Mesothelial cell of epicardium (in vitro differentiated cells): Measurements from ENCODE around the gene HYAL3. TPM values are rescaled to one million over a fixed set of nuclear protein-coding genes. Genes with fewer than 3 reads are reported as not detected.

Source experiments
- DNase-seq, 2 experiments: peaks; one replicate each; pipeline ENCODE4 v3.0.0; 2021; ENCODE audit warnings: low spot score in 2 of 2; ENCODE audit not compliant: unreplicated experiment in 2 of 2
- H3K27ac Mint-ChIP-seq: 2 replicates; pipeline ENCODE4 v1.8.0; 2021; ENCODE audit warnings: mixed read lengths
- H3K27me3 Mint-ChIP-seq: 2 replicates; pipeline ENCODE4 v1.8.0; 2021; ENCODE audit warnings: low read depth, mixed read lengths
- H3K36me3 Mint-ChIP-seq: 2 replicates; pipeline ENCODE4 v1.8.0; 2021; ENCODE audit warnings: mixed read lengths
- H3K4me1 Mint-ChIP-seq: 2 replicates; pipeline ENCODE4 v1.8.0; 2021; ENCODE audit warnings: mixed read lengths
- H3K4me3 Mint-ChIP-seq: 2 replicates; pipeline ENCODE4 v1.8.0; 2021; ENCODE audit warnings: mild to moderate bottlenecking, moderate library complexity, mixed read lengths
- H3K9me3 Mint-ChIP-seq: 2 replicates; pipeline ENCODE4 v1.8.0; 2021; ENCODE audit warnings: mixed read lengths
- total RNA-seq: library from RNA; stranded (reverse); gene quantifications from 3 replicates; pipeline ENCODE4 v1.2.1, GENCODE V29; 2021
- TF ChIP-seq, protein P1 (sequence below): fragments of 200-600 bp; sonication (generic); IDR thresholded peaks from one replicate; pipeline ENCODE4 v1.5.0; 2021; ENCODE audit warnings: antibody characterized with exemption; ENCODE audit not compliant: unreplicated experiment

HYAL3 gene
- total RNA-seq, 1 donor from 2014 or later: 2.9 TPM

DNA sequence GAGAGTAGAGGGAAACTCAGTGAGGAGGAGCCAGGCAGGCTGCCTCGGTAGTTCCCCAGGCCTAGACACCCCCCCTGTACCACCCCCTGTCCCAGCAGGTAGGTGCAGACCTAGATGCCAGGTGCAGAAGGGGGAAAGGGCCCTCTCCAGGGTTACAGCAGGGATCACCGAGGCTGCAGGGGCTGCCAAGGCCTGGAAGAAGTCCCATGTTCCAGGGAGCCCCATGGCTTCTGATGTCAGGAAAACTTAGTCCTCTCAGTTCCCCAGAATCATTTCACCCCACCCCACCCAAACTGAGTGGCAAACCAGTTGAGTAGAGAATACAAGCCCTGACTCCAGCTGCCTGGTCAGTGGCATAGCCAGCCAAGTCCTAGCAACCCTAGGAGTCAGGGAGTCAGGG, 37.7 kb downstream of the HYAL3 start:
- H3K4me3 Mint-ChIP-seq: peak overlapping the region; percentile 64
- no peak for DNase-seq

DNA sequence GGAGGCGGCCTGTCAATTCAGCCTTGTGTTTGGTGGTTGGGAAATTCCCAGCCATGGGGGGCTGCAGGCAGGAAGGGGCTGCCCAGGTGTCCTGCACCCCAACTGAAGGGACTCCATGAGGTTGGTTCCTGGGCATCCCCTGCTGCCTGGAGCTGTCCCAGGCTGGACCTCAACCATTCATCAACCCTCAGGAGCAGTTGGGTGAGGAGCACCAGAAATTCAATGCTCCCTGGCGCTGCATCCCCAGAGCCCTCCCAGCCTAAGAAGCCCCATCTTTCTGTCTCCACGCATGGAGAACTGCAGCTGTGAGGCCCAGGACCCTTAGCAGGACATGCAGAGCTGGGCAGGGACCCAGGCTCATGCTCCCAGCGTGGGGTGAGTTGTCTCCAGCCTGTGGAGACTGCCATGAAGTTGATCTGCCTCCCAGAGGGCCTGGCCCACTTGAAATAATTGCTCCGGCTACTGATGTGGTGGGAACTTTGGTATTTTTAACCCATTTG, 38.2 kb downstream of the HYAL3 start:
- Mint-ChIP-seq H3K27ac (peak overlapping the region; percentile 100), H3K9me3 (no peaks in the 10 kb centered on the region), H3K27me3 (no peaks in the 10 kb centered on the region), H3K4me3 (peak overlapping the region; percentile 64), H3K4me1 (peaks cover 40% of the 10 kb centered on the region), H3K36me3 (peaks cover 11% of the 10 kb centered on the region)
- TF ChIP-seq, protein P1, sequence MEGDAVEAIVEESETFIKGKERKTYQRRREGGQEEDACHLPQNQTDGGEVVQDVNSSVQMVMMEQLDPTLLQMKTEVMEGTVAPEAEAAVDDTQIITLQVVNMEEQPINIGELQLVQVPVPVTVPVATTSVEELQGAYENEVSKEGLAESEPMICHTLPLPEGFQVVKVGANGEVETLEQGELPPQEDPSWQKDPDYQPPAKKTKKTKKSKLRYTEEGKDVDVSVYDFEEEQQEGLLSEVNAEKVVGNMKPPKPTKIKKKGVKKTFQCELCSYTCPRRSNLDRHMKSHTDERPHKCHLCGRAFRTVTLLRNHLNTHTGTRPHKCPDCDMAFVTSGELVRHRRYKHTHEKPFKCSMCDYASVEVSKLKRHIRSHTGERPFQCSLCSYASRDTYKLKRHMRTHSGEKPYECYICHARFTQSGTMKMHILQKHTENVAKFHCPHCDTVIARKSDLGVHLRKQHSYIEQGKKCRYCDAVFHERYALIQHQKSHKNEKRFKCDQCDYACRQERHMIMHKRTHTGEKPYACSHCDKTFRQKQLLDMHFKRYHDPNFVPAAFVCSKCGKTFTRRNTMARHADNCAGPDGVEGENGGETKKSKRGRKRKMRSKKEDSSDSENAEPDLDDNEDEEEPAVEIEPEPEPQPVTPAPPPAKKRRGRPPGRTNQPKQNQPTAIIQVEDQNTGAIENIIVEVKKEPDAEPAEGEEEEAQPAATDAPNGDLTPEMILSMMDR: no peak
- no peak for DNase-seq

More for the DNA sequence above, 37.7 kb downstream of the HYAL3 start:
- peaks cover 45% of the 10 kb centered on the region for H3K4me1 Mint-ChIP-seq
- H3K36me3 Mint-ChIP-seq: peaks cover 10% of the 10 kb centered on the region
- no peaks in the 10 kb centered on the region for H3K9me3 Mint-ChIP-seq
- H3K27ac Mint-ChIP-seq: peak overlapping the region; percentile 100
- TF ChIP-seq, protein P1: no peak
- no peaks in the 10 kb centered on the region for H3K27me3 Mint-ChIP-seq

- DNase-seq: peak; percentile 87 to 96
- H3K4me1 Mint-ChIP-seq: peaks cover 35% of the 10 kb centered on the region
Observed at GRCh38 chr3:50260027-50260941, 38.9 kb downstream of the HYAL3 start.

DNA sequence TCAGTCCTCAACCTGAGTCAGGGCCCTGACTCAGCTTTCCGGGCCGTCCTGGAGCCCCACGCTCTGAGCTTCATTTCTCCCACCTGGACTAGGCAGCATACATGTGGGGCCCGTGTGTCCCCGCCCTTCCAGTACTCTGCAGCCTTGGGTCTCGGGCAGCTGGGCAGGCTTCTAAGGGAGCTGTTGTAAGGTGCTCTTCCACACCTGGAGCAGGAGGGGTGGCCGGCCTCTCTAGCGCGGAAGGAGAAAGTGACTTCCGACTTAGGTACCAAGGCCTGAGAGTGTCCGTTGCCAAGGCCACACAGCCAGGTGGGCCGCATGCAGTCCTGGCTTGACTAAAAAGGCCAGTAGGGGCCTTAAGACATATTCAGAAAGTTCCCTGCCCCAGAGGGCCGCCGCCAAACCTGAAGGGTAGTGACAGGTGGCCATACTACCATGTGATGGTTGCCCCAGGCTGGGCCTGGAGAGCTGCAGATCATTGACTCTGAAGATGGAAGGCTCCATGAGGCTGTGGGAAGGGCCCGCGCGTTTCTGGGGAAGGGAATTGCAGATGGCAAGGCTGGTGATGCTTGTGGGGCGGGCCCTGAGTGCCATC, 39.7 kb downstream of the HYAL3 start:
- Mint-ChIP-seq H3K27me3 (no peaks in the 10 kb centered on the region), H3K4me1 (peaks cover 30% of the 10 kb centered on the region), H3K27ac (peak overlapping the region; percentile 93), H3K36me3 (peaks cover 11% of the 10 kb centered on the region), H3K9me3 (no peaks in the 10 kb centered on the region), H3K4me3 (peak overlapping the region; percentile 63)
- TF ChIP-seq, protein P1: no peak
- DNase-seq: no peak

More at GRCh38 chr3:50260027-50260941, 38.9 kb downstream of the HYAL3 start:
- peak overlapping the region; percentile 100 for H3K27ac Mint-ChIP-seq
- peaks cover 11% of the 10 kb centered on the region for H3K36me3 Mint-ChIP-seq
- no peaks in the 10 kb centered on the region for H3K9me3 Mint-ChIP-seq
- H3K4me3 Mint-ChIP-seq: peak overlapping the region; percentile 64
- H3K27me3 Mint-ChIP-seq: no peaks in the 10 kb centered on the region
- TF ChIP-seq, protein P1: peak; percentile 100

DNA sequence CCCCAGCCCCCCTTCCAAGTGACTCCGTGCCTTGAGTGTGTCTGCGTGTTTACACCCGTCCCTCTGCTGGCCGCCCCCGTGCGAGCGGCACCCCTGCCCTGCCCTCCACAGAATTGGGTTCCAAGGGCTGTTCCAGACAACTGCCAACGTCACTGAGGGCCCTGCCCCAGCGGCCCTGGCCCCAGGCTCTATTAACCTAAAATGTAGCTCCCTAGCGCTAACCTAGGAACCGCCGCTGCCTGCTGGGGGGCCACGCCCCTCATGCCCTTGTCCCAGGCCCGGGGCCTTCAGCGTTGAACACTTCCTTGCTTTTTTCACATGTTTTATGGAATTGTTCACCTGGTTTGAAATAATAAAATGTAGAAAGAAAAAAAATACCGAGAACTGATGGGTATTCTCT, 40.2 kb downstream of the HYAL3 start:
- Mint-ChIP-seq H3K9me3 (no peaks in the 10 kb centered on the region), H3K36me3 (peaks cover 11% of the 10 kb centered on the region), H3K27me3 (no peaks in the 10 kb centered on the region), H3K4me1 (peaks cover 24% of the 10 kb centered on the region), H3K4me3 (no peak overlapping the region), H3K27ac (peak overlapping the region; percentile 93)
- TF ChIP-seq, protein P1: no peak
- no peak for DNase-seq
